ENCODE results near the gene PUS10.
"Not testable (repeated sequence)": the region's sequence is repeated elsewhere in the genome, so short reads cannot be mapped to it uniquely, and the experiment has no call there.

- TF ChIP-seq CTCF, POLR2AphosphoS5 (IDR thresholded peaks at IDR 0.05): not testable (repeated sequence)
These were observed 16.5 kb upstream of the PUS10 start for GRCh38 chr2:61034592-61034991.

Data from esophagus muscularis mucosa (tissue), 3 donors.